Measurements from ENCODE around the gene RALGAPB.
"Not testable (repeated sequence)": the region's sequence is repeated elsewhere in the genome, so short reads cannot be mapped to it uniquely, and the experiment has no call there.

Gene RALGAPB

DNA sequence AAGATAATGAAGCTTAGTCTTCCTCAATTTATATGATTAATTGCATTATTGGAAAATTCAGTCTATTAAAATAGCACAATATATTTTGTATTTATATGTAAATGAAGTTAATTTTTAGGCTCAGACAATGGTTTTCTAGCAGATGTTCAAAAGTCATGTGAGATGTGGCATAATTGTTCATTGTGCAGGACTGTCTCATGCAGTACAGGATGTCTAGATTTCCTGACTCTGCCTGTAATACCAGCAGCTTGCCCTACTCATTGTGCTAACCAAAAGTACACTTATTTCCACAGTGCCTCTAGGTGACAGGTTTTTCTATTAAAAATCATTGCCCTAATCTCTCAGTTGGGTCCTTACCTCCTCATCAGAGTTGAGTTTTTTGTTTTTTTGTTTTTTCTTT, 12.4 kb downstream of the RALGAPB start:
- DNase-seq (ENCODE audit: low read depth in 2 of 2) = no peak

DNA sequence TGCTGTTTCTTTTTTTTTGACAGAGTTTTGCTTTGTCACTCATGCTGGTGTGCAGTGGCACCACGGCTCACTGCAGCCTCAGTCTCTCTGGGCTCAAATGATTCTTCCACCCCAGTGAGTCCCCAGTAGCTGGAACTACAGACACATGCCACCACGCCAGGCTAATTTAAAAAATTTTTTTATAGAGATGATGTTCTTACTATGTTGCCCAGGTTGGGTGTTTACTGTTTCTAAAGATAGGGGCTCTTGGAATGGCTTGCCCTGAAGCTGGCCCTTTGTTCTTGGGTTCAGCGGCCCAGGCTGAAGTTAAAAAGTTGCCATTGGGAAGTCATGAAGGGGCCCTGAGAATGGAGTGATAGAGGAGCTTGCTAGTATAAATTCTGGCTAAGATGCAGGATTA, 16.5 kb downstream of the RALGAPB start:
- no peak for DNase-seq (ENCODE audit: low read depth in 2 of 2)

DNA sequence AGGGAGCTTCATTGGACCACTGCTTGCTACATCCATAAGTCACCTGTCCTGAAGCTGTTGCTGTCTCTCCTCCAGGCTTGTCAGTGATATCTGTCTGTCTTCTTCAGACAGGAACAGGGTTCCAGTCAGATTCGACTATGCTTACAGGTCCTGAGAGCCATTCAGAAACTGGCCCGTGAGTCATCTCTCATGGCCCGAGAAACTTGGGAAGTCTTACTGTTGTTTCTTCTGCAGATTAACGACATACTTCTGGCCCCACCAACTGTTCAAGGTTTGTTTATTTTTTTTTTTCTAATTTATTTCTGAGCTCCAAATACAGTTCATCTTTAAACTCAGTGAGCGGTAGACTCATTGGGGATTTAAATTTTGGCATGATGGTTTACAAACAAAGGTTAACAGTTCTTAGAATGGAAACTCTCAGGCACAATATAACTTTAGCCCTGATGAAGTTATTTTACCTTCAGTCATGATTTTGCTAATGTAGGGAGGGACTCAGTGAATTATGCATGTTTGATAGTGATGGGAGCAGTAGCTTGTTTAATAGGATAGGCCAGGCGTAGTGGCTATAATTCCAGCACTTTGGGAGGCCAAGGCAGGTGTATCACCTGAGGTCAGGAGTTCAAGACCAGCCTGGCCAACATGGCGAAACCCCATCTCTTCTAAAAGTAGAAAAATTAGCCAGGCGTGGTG, 24.7 kb downstream of the RALGAPB start:
- no peak for DNase-seq (ENCODE audit: low read depth in 2 of 2)

DNA sequence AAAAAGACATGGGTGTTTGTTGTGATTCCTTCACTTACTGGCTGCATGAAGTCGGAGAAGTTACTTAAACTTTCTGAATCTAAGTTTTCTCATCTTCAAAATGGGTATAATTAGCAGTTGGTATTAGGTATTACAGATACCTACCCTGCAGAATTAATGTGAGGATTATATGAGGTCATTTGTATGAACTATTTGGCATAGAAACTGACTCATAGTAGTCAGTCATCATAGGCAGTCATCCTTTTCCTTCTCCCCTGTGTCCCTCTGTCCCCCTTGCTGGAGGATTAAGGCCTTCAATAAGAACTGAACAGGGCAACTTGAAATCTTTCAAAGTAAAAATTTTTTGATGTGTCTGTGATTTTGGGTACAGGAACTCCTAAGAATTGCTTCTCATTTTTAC, 26.3 kb downstream of the RALGAPB start:
- no peak for DNase-seq (ENCODE audit: low read depth in 2 of 2)

DNA sequence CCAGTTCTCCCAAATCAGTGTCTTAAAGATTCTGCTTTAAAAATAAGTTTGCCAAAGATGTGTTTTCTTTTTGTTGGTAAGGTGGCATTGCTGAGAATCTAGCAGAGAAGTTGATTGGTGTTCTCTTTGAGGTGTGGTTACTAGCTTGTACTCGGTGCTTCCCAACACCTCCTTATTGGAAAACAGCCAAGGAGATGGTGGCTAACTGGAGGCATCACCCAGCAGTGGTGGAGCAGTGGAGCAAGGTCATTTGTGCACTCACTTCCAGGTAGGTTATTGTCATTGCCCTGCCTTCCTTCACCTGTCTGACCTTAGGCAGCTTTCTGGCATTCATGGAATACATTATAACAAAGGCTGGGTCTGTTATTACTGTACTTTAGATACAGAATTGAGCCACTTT, 26.7 kb downstream of the RALGAPB start:
- no peak for DNase-seq (ENCODE audit: low read depth in 2 of 2)

DNA sequence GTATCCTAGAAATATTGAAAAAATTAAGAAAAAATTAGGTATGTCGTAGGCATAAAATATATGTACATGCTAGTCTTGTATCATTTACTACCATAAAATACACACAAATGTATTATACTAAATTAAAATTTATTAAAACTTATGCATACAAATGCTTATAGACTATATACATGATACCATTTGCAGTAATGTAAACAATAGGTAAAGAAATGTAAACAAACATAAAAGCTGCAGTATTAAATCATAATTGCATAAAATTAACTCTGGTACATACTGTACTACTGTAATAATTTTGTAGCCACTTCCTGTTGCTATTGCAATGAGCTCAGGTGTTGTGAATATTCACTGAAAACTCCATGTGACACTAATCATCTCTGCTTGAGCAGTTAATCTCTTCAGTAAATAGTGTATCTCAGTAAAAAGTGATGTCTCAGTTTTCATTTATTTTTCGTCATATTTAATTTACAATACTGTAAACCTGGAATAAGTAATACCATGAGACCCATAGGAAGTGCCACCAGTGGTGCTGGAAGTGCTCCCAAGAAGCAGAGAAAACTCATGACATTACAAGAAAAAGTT, 29.3 kb downstream of the RALGAPB start:
- DNase-seq (ENCODE audit: low read depth in 2 of 2) = no peak

DNA sequence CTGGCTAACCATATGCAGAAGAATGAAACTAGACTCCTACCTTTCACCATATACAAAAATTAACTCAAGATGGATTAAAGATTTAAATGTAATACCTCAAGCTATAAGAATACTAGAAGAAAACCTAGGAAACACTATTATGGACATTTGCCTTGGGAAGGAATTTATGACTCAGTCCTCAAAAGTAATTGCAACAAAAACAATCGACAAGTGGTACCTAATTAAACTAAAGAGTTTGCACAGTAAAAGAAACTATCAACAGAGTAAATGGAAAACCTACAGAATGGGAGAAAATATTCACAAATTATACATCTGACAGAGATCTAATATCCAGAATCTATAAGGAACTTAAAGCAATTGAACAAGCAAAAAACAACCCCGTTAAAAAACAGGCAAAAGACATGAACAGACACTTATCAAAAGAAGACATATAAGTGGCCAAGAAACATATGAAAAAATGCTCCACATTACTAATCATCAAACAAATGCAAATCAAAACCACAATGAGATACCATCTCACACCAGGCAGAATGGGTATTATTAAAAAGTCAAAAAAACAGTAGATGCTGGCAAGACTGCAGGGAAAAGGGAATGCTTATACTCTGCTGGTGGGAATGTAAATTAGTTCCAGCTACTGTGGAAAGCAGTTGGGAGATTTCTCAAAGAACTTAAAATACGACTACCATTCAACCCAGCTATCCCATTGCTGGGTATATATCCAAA, 31.9 kb downstream of the RALGAPB start:
- DNase-seq (ENCODE audit: low read depth in 2 of 2) = no peak

DNA sequence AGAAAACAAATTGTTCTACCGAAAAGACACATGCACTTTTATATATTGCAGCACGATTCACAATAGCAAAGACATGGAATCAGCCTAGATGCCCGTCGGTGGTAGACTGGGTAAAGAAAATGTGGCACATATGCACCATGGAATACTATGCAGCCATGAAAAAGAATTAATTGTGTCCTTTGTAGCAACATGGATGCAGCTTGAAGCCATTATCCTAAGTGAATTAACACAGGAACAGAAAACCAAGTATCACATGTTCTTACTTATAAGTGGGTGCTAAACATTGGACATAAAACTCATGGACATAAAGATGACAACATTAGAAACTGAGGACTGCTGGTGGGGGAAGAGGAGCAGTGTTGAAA, 32.4 kb downstream of the RALGAPB start:
- no peak for DNase-seq (ENCODE audit: low read depth in 2 of 2)

DNA sequence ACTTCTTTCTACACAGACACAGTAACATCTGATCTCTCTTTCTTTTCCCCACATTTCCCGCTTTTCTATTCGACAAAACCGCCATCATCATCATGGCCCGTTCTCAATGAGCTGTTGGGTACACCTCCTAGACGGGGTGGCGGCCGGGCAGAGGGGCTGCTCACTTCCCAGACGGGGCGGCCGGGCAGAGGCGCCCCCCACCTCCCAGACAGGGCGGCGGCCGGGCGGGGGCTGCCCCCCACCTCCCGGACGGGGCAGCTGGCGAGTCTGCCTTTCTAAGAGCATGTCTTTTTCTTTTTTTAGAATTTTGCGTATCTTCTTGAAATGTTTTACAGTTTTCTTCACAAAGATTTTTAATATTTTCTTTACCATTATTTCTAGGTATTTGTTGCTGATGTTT, 39.1 kb downstream of the RALGAPB start:
- not testable (repeated sequence) for DNase-seq (ENCODE audit: low read depth in 2 of 2)

DNA sequence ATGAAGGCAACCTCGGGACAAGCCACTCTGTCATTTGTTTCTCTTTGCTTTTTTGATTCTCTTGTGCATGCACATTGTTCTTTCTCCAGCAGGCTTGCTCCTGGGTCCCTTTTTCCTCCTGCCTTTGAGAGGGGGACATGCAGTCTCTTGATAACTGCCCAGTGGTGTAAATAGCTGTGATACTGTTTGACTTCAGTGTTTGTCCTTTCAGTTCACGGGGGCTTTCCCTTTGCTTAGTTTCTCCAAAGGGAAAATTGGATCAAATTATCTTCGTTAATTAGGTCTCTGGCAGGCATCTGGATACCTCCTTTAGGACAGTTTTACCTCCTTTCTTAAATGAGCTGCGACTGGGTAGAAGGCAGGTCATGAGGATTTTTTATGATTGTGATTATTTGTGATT, 41.5 kb downstream of the RALGAPB start:
- no peak for DNase-seq (ENCODE audit: low read depth in 2 of 2)

DNA sequence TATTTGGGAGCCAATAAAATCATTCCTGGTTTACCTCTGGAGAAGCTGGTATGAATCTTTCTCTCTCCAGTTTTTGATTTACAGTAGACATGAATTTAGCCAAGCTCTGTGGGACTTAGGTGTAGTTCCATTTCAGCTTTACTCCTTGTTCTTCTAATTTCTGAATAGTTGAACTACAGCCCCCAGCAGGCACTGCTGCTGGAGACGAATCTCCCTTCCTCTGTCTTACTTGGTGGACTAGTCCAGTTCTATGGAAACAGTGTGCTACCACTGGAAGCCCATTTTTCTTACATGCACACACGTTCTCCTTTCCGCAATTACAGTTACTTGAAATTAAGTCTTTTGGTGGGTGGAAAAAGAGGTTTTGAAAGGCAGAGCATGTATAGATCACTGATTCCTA, 42.3 kb downstream of the RALGAPB start:
- DNase-seq (ENCODE audit: low read depth in 2 of 2) = no peak

DNA sequence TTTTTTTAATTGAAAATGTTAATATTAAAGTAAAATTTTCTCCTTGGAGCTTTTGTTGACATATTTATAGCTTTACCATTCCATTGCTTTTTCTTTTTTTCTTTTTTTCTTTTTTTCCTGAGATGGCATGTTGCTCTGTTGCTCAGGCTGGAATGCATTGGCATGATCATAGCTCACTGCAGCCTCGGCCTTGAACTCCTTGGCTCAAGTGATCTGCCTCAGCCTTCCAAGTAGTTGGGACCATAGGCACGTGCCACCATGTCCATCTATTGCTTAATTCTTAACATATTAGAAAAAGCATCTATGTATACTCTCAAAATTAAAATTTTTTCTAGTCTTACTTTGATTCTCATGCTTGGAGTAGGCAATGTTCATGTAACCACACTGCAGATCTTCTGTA, 43.0 kb downstream of the RALGAPB start:
- DNase-seq (ENCODE audit: low read depth in 2 of 2) = no peak

DNA sequence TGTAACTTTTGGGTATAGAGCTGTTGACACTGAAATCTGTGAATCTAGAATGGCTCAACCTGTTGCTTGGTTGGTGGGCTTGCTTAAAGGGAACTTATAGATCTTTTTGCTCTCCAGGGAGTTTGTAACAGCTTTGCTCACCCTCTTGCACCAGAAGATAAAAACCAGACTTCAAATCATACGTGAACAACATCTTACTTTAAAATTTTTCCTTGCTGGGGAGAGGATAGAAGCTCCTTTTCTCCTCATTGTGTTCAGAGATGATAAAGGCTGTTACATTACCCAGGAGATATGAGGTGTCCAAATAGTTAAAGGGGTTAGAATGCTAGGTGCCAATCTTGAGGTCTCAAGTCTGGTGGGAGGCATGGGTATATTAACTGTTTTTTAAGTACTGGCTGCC, 46.8 kb downstream of the RALGAPB start:
- no peak for DNase-seq (ENCODE audit: low read depth in 2 of 2)

DNA sequence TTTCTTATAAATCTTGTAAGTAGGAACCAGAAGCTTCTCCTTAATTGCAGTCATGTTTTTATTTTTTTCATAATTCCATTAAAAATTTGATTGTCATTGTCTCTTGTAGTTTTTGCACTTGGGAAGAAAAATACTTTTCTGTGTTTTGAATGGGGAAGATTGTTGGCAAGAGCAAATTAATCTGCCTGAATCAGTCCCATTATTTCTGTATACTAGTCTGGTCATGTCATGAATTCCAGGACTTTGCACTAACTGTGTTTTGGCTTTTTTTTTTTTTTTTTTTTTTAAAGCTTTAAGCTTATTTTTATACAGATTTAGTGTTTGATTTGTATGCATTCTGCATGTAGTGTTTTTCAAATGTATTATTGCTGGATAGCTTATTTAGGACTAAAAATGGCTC, 47.6 kb downstream of the RALGAPB start:
- DNase-seq (ENCODE audit: low read depth in 2 of 2) = no peak

DNA sequence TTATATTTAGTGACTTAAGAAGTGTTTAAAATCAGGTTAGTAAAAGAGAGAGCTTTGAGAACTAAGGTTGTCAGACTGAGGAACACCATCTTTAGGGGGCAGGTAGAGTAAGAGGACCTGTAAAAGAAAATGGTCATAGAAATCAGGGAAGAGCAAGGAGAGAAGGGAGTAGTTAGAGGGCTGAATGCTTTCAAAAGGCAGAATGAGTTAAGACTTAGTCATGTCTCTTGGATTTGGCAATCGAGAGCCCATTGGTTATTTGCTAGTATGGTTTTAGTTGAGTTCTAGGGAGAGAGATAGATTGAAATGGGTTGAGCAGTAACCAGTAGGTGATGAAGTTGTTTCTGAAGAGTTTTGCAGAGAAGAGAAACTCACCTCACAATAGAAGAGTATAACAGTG, 51.1 kb downstream of the RALGAPB start:
- no peak for DNase-seq (ENCODE audit: low read depth in 2 of 2)

DNA sequence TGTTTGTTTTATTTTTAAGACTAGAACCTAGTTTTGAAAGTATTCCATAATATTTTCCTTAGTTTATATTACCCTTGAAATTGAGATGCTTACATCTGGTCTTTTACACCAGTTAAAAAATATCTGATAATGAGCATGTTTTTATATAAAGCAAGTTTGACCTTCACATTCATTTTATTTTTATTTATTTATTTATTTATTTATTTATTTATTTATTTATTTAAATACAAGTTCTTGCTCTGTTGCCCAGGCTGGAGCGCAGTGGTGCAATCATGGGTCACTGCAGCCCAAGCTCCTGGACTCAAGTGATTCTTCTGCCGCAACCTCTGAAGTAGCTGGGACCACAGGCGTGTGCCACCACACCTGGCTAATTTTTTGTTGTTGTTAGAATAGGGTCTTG, 55.5 kb downstream of the RALGAPB start:
- no peak for DNase-seq (ENCODE audit: low read depth in 2 of 2)

DNA sequence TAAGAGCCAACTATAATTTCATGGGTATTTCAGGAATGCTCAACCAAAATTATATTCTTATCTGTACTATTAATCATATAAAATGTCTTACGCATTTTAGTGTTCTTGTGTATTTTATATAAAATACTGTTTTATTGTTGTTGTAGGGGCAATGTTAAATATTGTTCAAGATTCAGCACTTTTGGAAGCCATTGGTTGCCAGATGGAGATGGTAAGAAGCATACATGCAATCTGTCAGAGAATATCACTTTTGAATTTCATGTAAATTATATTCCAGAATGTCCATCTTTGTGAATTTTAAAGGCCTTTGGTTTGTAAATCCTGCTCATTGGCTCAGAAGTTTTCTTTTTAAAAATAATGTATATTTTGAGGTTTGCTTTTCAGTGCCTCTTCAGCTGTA, 58.4 kb downstream of the RALGAPB start:
- DNase-seq (ENCODE audit: low read depth in 2 of 2) = no peak

DNA sequence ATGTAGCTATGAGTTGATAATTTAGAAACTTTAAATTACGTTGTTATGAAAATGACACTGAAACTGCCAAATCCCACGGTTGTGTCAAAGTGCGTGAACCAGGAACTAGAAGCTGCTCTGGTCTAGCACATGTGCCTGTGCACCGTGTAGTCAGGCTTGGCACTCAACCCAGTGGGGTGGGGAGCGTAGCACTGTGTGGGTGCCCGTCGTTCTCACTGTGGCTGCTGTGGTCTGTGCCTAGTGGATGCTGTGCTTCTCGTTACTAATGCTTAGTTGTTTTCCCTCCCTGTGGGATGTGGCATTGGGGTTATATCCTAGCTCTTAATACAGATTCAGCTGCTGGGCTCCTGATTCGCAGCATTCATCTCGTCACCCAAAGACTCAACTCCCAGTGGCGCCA, 62.1 kb downstream of the RALGAPB start:
- DNase-seq (ENCODE audit: low read depth in 2 of 2) = no peak

DNA sequence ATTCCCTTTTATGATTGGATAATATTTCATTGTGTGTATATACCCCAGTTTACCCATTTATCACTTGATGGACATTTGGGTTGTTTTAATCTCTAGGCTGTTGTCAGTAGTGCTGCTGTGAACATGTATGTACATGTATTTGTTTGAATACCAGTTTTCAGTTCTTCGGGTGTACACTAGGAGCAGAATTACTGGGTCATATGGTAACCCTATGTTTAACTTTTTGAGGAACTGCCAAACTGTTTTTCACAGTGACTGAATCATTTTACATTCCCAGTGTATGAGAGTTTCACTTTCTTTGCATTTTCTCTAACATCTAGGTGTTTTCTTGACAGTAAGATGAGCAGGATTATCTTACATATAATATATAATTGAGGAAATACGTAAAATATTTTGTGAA, 63.7 kb downstream of the RALGAPB start:
- DNase-seq (ENCODE audit: low read depth in 2 of 2) = no peak

DNA sequence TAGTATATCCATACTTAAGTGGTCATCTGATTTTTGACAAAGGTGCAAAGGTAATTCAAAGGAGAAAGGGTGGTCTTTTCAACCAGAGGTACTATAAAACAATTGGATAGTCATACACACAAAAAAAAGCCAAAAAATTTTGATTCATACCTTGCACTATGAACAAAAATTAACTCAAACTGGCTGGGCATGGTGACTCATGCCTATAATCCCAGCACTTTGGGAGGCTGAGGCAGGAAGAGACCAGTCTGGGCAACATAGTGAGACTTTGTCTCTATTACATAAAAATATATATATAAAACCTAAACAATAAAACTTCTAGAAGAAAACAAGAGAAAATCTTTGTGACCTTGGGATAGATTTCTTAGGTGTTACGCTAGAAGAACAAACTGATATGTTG, 64.5 kb downstream of the RALGAPB start:
- no peak for DNase-seq (ENCODE audit: low read depth in 2 of 2)

DNA sequence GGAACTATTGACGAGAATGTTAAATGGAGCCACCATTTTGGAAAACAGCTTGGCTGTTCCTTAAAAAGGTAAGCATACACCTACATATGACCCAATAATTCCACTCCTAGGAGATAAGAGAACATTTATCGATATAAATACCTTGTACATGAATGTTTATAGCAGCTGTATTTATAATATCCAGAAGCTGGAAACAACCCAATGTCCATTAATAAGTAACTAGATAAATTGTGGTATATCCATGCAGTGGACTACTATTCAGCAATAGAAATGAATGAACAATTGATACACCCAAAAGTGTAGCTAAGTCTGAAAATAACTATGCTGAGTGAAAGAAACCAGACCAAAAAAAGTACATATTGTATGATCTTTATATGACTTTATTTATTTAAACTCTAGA, 66.1 kb downstream of the RALGAPB start:
- DNase-seq (ENCODE audit: low read depth in 2 of 2) = no peak

DNA sequence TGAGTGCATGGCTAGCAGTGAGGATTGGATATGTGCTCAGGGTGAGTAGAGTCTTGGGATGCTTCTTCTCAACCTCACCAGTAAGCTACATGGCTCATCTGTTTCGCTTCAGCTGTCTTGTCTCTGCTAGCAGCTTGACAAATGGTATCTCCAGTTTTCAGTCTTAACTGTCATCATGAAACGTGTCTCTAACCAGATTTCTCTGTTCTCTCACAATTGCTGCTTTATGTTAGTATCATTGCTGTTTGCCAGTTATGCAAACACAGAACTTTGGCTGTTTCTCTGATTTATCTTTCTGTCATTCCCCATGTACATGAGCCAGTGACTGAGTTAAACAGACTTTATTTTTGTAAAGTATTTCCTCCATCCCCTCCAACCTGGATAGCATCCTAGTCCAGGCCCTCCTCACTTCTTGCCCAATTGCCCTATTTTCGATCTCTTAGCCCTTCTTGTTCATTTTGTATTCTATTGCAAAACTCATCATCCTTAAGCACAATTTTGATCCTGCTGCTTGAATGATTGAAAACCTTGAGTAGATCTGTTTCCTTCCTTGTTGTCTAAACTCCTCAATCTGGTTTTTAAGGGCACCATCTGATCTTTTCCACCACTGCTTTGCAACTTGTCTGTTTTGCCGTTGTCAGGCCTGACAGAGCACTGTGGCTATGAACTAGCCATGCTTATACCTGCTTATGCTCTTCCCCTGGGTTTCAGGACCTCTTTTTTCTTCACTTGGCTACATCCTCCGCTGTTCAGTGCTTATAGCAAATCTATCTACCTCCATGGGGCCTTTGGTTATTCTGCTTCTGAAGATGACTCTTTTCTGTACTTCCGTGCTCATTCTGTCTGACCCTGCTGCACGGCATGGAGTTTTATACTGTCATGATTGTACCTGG, 70.6 kb downstream of the RALGAPB start:
- DNase-seq (ENCODE audit: low read depth in 2 of 2) = no peak
